Measurements from ENCODE around the gene CHD6. TPM values are rescaled to one million over a fixed set of nuclear protein-coding genes. Genes with fewer than 3 reads are reported as not detected.

Gene CHD6
- total and polyA plus RNA-seq, 2 of the 13 experiments (the other 11 are each of a cell fraction or from before 2014, with no cell fraction given) = 14.4 to 52.0 TPM

GRCh38 chr20:41470362-41471095 is 147.6 kb downstream of the CHD6 start:
- H3K4me3 ChIP-seq (replicated peaks in 1 of 3; ENCODE audit: insufficient read depth in 1 of 3, low read depth in 2 of 3, low read length in 3 of 3) = no peak overlapping the region
- H3K36me3 ChIP-seq (replicated peaks in 1 of 2; ENCODE audit: control insufficient read depth in 1 of 2, insufficient read depth in 2 of 2, low read length in 2 of 2) = peaks cover 28 to 67% of the 10 kb centered on the region in 2 experiments
- H3K9me3 ChIP-seq (ENCODE audit: low read length) = no peaks in the 10 kb centered on the region
- no peaks in the 10 kb centered on the region for H4K20me1 ChIP-seq (ENCODE audit: insufficient read depth, low read length)
- ATAC-seq (no peak), FAIRE-seq (no peak), DNase-seq (ENCODE audit: low spot score) (no peak)
- ChIA-PET POLR2A (no interaction called here), CTCF (ENCODE audit: low intra/inter-chr PET ratio, low total read pairs) (no interaction called here)
- H3K4me2 ChIP-seq (ENCODE audit: low read depth, low read length) = no peak overlapping the region
- H3K9ac ChIP-seq (ENCODE audit: insufficient read depth, low read depth, low read length) = no peak overlapping the region
- no peaks in the 10 kb centered on the region for H3K27me3 ChIP-seq (ENCODE audit: control insufficient read depth in 1 of 2, insufficient read depth in 2 of 2, low read length in 2 of 2)
- BruUV-seq (replicated peaks) = no TSS peak
- no peaks in the 10 kb centered on the region for H3K4me1 ChIP-seq (ENCODE audit: insufficient read depth, low read length)
- no peaks in the 10 kb centered on the region for H3K79me2 ChIP-seq (ENCODE audit: insufficient read depth, low read length)
- intact Hi-C loops (cut with micrococcal nuclease; ENCODE audit: unreplicated experiment) (no loop called here), in situ Hi-C loops (cut with HindIII; ENCODE audit: extremely low pct_ligation_motif_present, low pct_unique_long_range_greater_than_20kb) (no loop called here)
- H2AFZ ChIP-seq (ENCODE audit: low read length) = no peak overlapping the region
- WGBS (ENCODE audit: low lambda C conversion rate) = 96% methylated on average over 7 of the region's 7 CpGs
- TF ChIP-seq IRF9 (CRISPR knock-in tag; IDR thresholded peaks at IDR 0.05; ENCODE audit: borderline replicate concordance) = no peak
- no peak for TF ChIP-seq FOXO1 (CRISPR knock-in tag; IDR thresholded peaks at IDR 0.05)
- TF ChIP-seq SPEN (CRISPR knock-in tag; IDR thresholded peaks at IDR 0.05; ENCODE audit: low read depth) = no peak
- no peak for TF ChIP-seq MXD1 (CRISPR knock-in tag; IDR thresholded peaks at IDR 0.05)
- no peak for TF ChIP-seq ZNF614 (CRISPR knock-in tag; IDR thresholded peaks at IDR 0.05; ENCODE audit: borderline replicate concordance)
- TF ChIP-seq TMF1 (CRISPR knock-in tag; IDR thresholded peaks at IDR 0.05; ENCODE audit: low read depth) = no peak
- no peak for TF ChIP-seq RELA (CRISPR knock-in tag; IDR thresholded peaks at IDR 0.05)
- no peak for TF ChIP-seq PRMT3 (CRISPR knock-in tag; IDR thresholded peaks at IDR 0.05; ENCODE audit: borderline replicate concordance, low read depth)
- TF ChIP-seq USF2 (IDR thresholded peaks at IDR 0.05; ENCODE audit: low read depth, low read length) = no peak
- TF ChIP-seq USF2 (CRISPR knock-in tag; IDR thresholded peaks at IDR 0.05; ENCODE audit: borderline replicate concordance) = no peak
- TF ChIP-seq CCDC6 (CRISPR knock-in tag; IDR thresholded peaks at IDR 0.05) = no peak
- no peak for TF ChIP-seq THAP8 (CRISPR knock-in tag; IDR thresholded peaks at IDR 0.05; ENCODE audit: borderline replicate concordance)
- no peak for TF ChIP-seq LCORL (IDR thresholded peaks at IDR 0.05)
- TF ChIP-seq LCORL (CRISPR knock-in tag; IDR thresholded peaks at IDR 0.05) = no peak
- TF ChIP-seq REPIN1 (CRISPR knock-in tag; IDR thresholded peaks at IDR 0.05; ENCODE audit: borderline replicate concordance, low read depth) = no peak
- no peak for TF ChIP-seq ZBTB39 (CRISPR knock-in tag; IDR thresholded peaks at IDR 0.05)
- no peak overlapping the region for H3K27ac ChIP-seq (ENCODE audit: extremely low read length, insufficient read depth, low read length)

Measured in HepG2 (cell line).